H9 (cell line): ENCODE data around the gene HS2ST1. TPM values are rescaled to one million over a fixed set of nuclear protein-coding genes. Genes with fewer than 3 reads are reported as not detected.

Experiments used
- DNase-seq: peaks from one replicate; pipeline ENCODE4 v3.0.0-alpha.2; 2017
- H2AFZ ChIP-seq: one replicate; pipeline ENCODE4 v1.6.1; 2013; ENCODE audit warnings: mild to moderate bottlenecking, low read length, control low read depth, moderate library complexity
- H2AK5ac ChIP-seq: 2 replicates; pipeline ENCODE4 v1.6.1; 2013; ENCODE audit warnings: low read length, control low read depth, mixed read lengths; ENCODE audit not compliant: insufficient read length
- H2BK120ac ChIP-seq: one replicate; pipeline ENCODE4 v1.6.1; 2013; ENCODE audit warnings: low read depth, mild to moderate bottlenecking, low read length, control low read depth, inconsistent platforms; ENCODE audit not compliant: poor library complexity, severe bottlenecking
- H2BK12ac ChIP-seq: 2 replicates; pipeline ENCODE4 v1.6.1; 2013; ENCODE audit warnings: low read length, control low read depth, mixed read lengths, low read depth; ENCODE audit not compliant: insufficient read length
- H2BK15ac ChIP-seq: 2 replicates; pipeline ENCODE4 v1.6.1; 2013; ENCODE audit warnings: low read depth, low read length, control low read depth
- H2BK20ac ChIP-seq: one replicate; pipeline ENCODE4 v1.6.1; 2013; ENCODE audit warnings: low read depth, mild to moderate bottlenecking, low read length, control low read depth, inconsistent platforms; ENCODE audit not compliant: poor library complexity, severe bottlenecking
- H2BK5ac ChIP-seq: 2 replicates; pipeline ENCODE4 v1.6.1; 2013; ENCODE audit warnings: low read length, control low read depth, mixed read lengths; ENCODE audit not compliant: insufficient read length
- H3K14ac ChIP-seq: 2 replicates; pipeline ENCODE4 v1.6.1; 2013; ENCODE audit warnings: low read length, control low read depth; ENCODE audit not compliant: insufficient read depth
- H3K18ac ChIP-seq: 2 replicates; pipeline ENCODE4 v1.6.1; 2013; ENCODE audit warnings: low read depth, mild to moderate bottlenecking, mixed read lengths, low read length, control low read depth; ENCODE audit not compliant: insufficient read length
- H3K23ac ChIP-seq: 2 replicates; pipeline ENCODE4 v1.6.1; 2013; ENCODE audit warnings: low read length, control low read depth, mixed read lengths, low read depth; ENCODE audit not compliant: insufficient read length
- H3K23me2 ChIP-seq: 2 replicates; pipeline ENCODE4 v1.6.1; 2013; ENCODE audit warnings: low read depth, mild to moderate bottlenecking, mixed read lengths, low read length, control low read depth; ENCODE audit not compliant: insufficient read length, poor library complexity, severe bottlenecking
- H3K27ac ChIP-seq: 2 replicates; pipeline ENCODE4 v1.5.1; 2013; ENCODE audit warnings: low read length, control low read depth, mixed read lengths, low read depth; ENCODE audit not compliant: insufficient read length
- H3K27me3 ChIP-seq: 2 replicates; pipeline ENCODE4 v1.6.1; 2013; ENCODE audit warnings: low read length, control low read depth, inconsistent platforms; ENCODE audit not compliant: insufficient read depth
- H3K4ac ChIP-seq: 2 replicates; pipeline ENCODE4 v1.6.1; 2013; ENCODE audit warnings: low read depth, mild to moderate bottlenecking, control low read depth, inconsistent platforms, low read length, moderate library complexity
- H3K4me1 ChIP-seq: 2 replicates; pipeline ENCODE4 v1.6.1; 2013; ENCODE audit warnings: low read length, control low read depth, inconsistent platforms; ENCODE audit not compliant: insufficient read depth
- H3K4me2 ChIP-seq: 2 replicates; pipeline ENCODE4 v1.6.1; 2013; ENCODE audit warnings: low read length, control low read depth, mixed read lengths; ENCODE audit not compliant: insufficient read length, insufficient read depth
- H3K56ac ChIP-seq: 2 replicates; pipeline ENCODE4 v1.6.1; 2013; ENCODE audit warnings: low read depth, mild to moderate bottlenecking, mixed read lengths, low read length, control low read depth; ENCODE audit not compliant: insufficient read length
- H3K79me1 ChIP-seq: 2 replicates; pipeline ENCODE4 v1.6.1; 2013; ENCODE audit warnings: low read depth, mild to moderate bottlenecking, moderate library complexity, low read length, control low read depth, inconsistent platforms; ENCODE audit not compliant: insufficient read depth, poor library complexity, severe bottlenecking
- H3K79me2 ChIP-seq: 2 replicates; pipeline ENCODE4 v1.6.1; 2013; ENCODE audit warnings: low read length, control low read depth, inconsistent platforms; ENCODE audit not compliant: insufficient read depth
- H3K9ac ChIP-seq: 2 replicates; pipeline ENCODE4 v1.6.1; 2013; ENCODE audit warnings: low read length, control low read depth, mixed read lengths; ENCODE audit not compliant: insufficient read length; ENCODE audit errors: extremely low read depth
- H3K9me3 ChIP-seq: one replicate; pipeline ENCODE4 v1.6.1; 2013; ENCODE audit warnings: low read depth, low read length, inconsistent platforms; ENCODE audit not compliant: control insufficient read depth
- H3T11ph ChIP-seq: one replicate; pipeline ENCODE4 v1.6.1; 2013; ENCODE audit warnings: mild to moderate bottlenecking, low read length, control low read depth, inconsistent platforms
- H4K20me1 ChIP-seq: one replicate; pipeline ENCODE4 v1.6.1; 2013; ENCODE audit not compliant: control insufficient read depth, insufficient read length, insufficient read depth
- H4K5ac ChIP-seq: 2 replicates; pipeline ENCODE4 v1.6.1; 2013; ENCODE audit warnings: low read depth, mild to moderate bottlenecking, mixed read lengths, low read length, control low read depth; ENCODE audit not compliant: insufficient read length
- H4K8ac ChIP-seq: replicated peaks from 2 replicates; pipeline ENCODE4 v1.6.1; 2013; ENCODE audit warnings: low read length, control low read depth, mixed read lengths, low read depth; ENCODE audit not compliant: insufficient read length
- H4K91ac ChIP-seq: 2 replicates; pipeline ENCODE4 v1.6.1; 2013; ENCODE audit warnings: low read depth, mild to moderate bottlenecking, moderate library complexity, mixed read lengths, low read length, control low read depth; ENCODE audit not compliant: insufficient read length
- H3K27ac Mint-ChIP-seq, 3 experiments: 2 replicates in 2 of 3; 3 replicates in 1 of 3; pipeline ENCODE4 v1.8.0; 2020 to 2021; ENCODE audit warnings: mixed read lengths in 3 of 3, mild to moderate bottlenecking in 1 of 3, moderate library complexity in 1 of 3
- H3K27me3 Mint-ChIP-seq: 2 replicates; pipeline ENCODE4 v1.8.0; 2021; ENCODE audit warnings: low read depth, mild to moderate bottlenecking, moderate library complexity, mixed read lengths
- H3K36me3 Mint-ChIP-seq, 3 experiments: 2 replicates in 2 of 3; 3 replicates in 1 of 3; pipeline ENCODE4 v1.8.0; 2020 to 2021; ENCODE audit warnings: low read depth in 3 of 3, mixed read lengths in 3 of 3; ENCODE audit not compliant: insufficient read depth in 1 of 3
- H3K4me1 Mint-ChIP-seq, 2 experiments: 2 replicates each; pipeline ENCODE4 v1.8.0; 2020; ENCODE audit warnings: mixed read lengths in 2 of 2
- H3K4me3 Mint-ChIP-seq, 2 experiments: 2 replicates in 1 of 2; 3 replicates in 1 of 2; pipeline ENCODE4 v1.8.0; 2020 to 2021; ENCODE audit warnings: mild to moderate bottlenecking in 2 of 2, mixed read lengths in 2 of 2, moderate library complexity in 1 of 2
- H3K9me3 Mint-ChIP-seq, 2 experiments: 2 replicates in 1 of 2; 3 replicates in 1 of 2; pipeline ENCODE4 v1.8.0; 2020; ENCODE audit warnings: mild to moderate bottlenecking in 2 of 2, mixed read lengths in 2 of 2, moderate library complexity in 1 of 2
- WGBS: extraction: QIAGEN DNeasy Blood & Tissue Kit; methylation state at CpG from one replicate; pipeline ENCODE4 v1.1.7; 2013; ENCODE audit warnings: missing lambda C conversion rate, low lambda C conversion rate, mixed read lengths; ENCODE audit not compliant: insufficient read length; ENCODE audit errors: extremely low coverage; 5-methylcytosine and 5-hydroxymethylcytosine counted together
- total RNA-seq: library from RNA; stranded (reverse); gene quantifications from 2 replicates; pipeline ENCODE4 v1.2.1, GENCODE V29; 2021
- TF ChIP-seq, protein P1 (sequence below): fragments of 200-600 bp; sonication (generic); conservative IDR thresholded peaks from 3 replicates; pipeline ENCODE4 v1.8.0; 2021; ENCODE audit warnings: antibody characterized with exemption, mild to moderate bottlenecking

The HS2ST1 gene
- total RNA-seq, 1 experiment from 2014 or later: 20.1 TPM

DNA sequence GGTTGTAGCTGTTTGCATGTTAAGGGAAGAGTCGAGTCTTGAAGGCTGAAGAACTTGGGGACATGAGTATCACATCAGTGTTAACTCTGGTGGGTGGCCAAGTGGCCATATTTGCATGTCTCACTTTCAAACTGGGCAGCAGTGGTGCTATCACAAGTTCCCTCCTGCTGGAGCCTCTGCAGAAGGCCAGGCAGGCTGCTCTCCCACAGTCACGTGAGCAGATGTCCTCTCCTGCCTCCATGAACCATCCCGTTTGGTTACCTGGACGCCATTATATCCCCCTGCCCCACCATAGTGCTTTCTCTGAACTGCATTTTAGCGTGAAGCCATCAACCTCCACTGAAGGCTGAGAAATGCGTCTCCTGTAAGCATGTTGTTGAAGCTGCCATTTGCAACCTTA is 209.2 kb downstream of the HS2ST1 start:
- Histone ChIP-seq H2BK5ac (no peak overlapping the region), H3K4me1 (no peaks in the 10 kb centered on the region), H3K4me2 (no peak overlapping the region), H4K8ac (no peak overlapping the region), H2AFZ (no peak overlapping the region), H4K91ac (no peak overlapping the region), H2BK20ac (no peak overlapping the region), H3K18ac (no peak overlapping the region), H2BK15ac (no peak overlapping the region), H4K5ac (no peak overlapping the region), H3T11ph (no peak overlapping the region), H2BK12ac (no peak overlapping the region), H3K23me2 (no peaks in the 10 kb centered on the region), H3K4ac (no peak overlapping the region), H3K23ac (no peak overlapping the region), H3K56ac (no peak overlapping the region), H3K27me3 (no peaks in the 10 kb centered on the region), H3K14ac (no peak overlapping the region), H3K79me1 (no peaks in the 10 kb centered on the region), H3K9ac (no peak overlapping the region), H2BK120ac (no peak overlapping the region), H3K79me2 (no peaks in the 10 kb centered on the region), H3K9me3 (no peaks in the 10 kb centered on the region), H3K27ac (no peak overlapping the region), H2AK5ac (no peak overlapping the region), H4K20me1 (no peaks in the 10 kb centered on the region)
- Mint-ChIP-seq H3K9me3 (peaks cover 0 to 2% of the 10 kb centered on the region in 2 experiments; a peak in 1 of 5 replicates), H3K36me3 (no peaks in the 10 kb centered on the region), H3K4me1 (no peaks in the 10 kb centered on the region), H3K27me3 (peaks cover 7% of the 10 kb centered on the region; the same call in 1 of the 2 replicates), H3K4me3 (no peak overlapping the region), H3K27ac (no peak overlapping the region)
- TF ChIP-seq, protein P1, sequence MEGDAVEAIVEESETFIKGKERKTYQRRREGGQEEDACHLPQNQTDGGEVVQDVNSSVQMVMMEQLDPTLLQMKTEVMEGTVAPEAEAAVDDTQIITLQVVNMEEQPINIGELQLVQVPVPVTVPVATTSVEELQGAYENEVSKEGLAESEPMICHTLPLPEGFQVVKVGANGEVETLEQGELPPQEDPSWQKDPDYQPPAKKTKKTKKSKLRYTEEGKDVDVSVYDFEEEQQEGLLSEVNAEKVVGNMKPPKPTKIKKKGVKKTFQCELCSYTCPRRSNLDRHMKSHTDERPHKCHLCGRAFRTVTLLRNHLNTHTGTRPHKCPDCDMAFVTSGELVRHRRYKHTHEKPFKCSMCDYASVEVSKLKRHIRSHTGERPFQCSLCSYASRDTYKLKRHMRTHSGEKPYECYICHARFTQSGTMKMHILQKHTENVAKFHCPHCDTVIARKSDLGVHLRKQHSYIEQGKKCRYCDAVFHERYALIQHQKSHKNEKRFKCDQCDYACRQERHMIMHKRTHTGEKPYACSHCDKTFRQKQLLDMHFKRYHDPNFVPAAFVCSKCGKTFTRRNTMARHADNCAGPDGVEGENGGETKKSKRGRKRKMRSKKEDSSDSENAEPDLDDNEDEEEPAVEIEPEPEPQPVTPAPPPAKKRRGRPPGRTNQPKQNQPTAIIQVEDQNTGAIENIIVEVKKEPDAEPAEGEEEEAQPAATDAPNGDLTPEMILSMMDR: no peak
- no peak for DNase-seq
- no CpG with 5 or more reads among the region's 6 CpGs for WGBS
